ENCODE results near the gene CACNB2.
"Not testable (repeated sequence)": the region's sequence is repeated elsewhere in the genome, so short reads cannot be mapped to it uniquely, and the experiment has no call there.

The CACNB2 gene

DNA sequence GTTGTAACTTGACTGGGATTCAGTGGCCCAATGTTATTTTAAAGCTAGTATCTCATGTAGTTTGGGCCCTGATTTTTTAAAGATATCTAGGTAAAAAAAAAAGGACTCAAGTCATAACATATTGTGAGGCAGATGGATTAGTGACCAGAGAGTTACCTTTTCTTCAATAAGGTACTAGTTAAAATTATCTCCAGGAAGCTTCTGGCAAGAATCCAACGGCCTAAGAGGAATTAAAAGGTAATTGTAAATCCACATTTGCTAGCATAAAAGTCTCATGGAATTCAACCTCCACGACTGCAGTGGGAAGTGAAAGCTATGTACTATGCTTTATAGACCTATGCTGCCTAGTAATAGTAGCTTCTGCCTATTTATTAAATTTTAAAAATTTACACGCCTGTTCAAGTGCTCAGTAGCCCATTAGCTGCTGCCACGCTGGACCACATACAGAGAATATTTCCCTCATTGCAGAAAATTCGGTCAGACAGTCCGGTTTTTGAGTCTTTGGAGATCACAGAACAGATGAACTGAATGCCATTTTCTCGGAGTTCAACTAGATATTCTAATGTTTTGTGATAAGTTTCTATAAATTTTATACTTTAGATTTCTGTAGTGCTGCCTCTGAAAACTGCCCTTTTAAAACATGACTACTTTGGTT, 392.8 kb downstream of the CACNB2 start:
- DNase-seq, result no peak

DNA sequence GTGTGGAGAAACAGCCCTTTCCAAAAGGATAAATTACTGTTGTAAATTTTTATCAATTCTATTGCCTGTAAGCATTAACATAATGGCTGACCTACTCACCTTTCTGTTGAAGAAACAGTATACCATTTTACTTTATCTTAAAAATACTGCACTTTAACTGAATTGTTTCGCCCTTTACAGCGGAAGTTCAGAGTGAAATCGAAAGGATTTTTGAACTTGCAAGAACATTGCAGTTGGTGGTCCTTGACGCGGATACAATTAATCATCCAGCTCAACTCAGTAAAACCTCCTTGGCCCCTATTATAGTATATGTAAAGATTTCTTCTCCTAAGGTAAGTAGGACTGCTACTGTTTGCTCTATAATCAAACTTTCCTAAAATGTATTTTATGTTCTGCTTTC, 393.7 kb downstream of the CACNB2 start:
- no peak for DNase-seq

DNA sequence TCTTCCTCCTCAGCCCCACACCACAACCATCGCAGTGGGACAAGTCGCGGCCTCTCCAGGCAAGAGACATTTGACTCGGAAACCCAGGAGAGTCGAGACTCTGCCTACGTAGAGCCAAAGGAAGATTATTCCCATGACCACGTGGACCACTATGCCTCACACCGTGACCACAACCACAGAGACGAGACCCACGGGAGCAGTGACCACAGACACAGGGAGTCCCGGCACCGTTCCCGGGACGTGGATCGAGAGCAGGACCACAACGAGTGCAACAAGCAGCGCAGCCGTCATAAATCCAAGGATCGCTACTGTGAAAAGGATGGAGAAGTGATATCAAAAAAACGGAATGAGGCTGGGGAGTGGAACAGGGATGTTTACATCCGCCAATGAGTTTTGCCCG, 399.1 kb downstream of the CACNB2 start:
- DNase-seq, result no peak

DNA sequence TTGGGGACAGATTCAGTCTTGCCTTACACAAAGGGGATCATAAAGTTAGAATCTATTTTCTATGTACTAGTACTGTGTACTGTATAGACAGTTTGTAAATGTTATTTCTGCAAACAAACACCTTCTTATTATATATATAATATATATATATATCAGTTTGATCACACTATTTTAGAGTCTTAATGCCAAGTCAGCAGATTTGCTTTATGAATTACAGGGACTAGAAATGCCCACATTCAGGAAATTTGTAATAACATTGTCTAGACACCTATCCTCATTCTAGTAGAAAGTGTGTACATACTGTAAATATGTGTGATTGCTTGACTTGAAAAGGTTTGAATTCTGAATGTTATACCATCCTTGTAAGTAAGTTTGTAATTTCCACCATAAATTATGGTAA, 400.0 kb downstream of the CACNB2 start:
- no peak for DNase-seq

DNA sequence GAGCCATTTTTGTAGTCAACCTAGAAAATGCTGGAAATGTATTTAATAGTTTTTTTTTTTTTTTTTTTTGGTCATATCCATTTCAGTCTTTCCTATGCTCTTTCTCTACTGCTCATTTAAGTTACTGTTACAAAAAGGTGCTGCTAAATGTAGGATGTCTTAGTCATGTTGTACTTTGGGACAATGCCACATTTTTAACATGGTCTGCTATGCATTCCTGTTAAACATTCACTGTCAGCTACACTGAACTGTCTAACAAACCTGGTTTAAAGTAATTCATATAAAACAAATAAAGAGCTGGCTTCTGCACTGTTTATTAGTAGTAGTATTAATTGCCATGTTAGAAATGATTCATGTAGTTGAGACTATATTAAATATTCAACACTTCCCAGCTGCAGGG, 402.6 kb downstream of the CACNB2 start:
- DNase-seq, result no peak

DNA sequence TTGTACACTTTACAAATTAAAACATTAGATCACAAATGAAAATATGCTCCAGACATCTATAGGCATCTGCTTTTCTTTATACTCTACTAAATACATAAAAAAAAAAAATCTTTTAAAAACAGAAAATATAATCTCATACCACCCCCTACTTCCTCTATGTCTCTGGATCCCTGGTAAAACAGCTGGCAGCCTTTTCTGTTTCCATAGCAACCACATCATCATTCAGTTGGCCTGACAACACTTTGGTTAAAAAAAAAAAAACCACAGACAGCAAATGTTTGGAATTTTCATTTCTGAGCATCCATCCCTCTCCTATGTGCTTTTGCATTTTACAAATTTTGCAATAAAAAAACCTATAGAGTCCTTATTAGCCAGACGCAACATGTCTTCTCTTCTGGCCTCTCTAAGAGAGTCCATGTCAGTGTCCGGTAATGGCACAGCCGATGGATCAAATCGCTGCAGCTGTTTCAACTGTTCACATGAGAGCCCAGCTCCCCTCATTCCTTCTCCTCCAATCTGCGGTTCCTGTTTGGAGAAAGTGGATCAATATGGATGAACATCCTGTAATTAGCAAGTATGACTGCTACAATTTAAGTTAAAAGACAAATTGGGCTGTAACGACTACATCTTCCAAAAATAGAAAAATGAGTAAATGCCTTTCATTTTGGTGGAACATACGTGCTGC, 405.5 kb downstream of the CACNB2 start:
- no peak for DNase-seq

DNA sequence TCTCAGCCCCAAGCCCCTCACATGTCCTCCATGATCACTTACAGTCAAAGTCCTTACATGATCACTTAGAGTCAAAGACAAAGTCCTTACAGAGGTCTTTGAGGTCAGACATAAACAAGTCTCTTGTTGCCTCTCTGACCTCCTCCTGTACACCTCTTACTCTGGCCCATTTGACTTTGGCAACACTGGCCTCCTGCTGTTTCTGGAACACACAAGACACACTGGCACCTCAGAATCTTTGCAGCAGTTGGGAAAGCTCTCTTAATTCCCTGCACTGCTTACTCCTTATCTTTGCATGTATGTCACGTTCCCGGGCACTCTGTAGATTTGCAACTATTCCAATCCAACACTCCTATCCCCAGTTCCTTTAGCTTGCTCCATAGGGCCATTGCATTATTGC, 408.9 kb downstream of the CACNB2 start:
- DNase-seq, result no peak

DNA sequence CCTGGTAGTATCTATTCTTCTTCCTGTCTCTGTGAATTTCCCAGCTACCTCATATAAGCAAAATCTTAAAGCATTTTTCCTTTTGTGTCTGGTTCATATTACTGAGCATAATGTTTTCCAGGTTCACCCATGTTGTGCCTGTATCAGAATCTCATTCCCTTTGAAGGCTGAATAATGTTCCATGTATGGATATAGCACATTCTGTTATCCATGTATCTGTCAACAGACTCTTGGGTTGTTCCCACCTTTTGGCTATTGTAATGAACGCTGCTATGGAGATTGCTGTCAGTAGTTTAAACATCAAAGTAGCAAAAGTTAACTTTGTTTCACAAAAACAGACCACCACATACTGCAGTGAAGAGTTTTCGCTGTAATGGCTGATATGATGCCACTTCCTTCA, 411.2 kb downstream of the CACNB2 start:
- no peak for DNase-seq

DNA sequence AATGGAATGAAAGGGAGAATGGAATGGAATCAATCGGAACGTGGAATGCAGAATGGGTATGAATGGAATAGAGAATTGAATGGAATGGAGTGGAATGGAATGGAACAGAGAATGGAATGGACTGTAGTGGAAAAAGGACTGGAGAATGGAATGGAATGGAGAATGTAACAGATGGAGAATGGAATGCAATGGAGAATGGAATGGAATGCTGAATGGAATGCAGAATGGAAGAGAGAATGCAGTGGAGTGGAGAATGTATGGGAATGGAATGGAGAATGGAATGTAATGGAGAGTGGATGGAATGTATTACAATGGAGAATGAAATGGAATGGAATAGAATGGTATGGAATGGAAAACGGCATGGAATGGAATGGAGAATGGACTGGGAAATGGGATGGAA, 414.3 kb downstream of the CACNB2 start:
- no peak for DNase-seq

DNA sequence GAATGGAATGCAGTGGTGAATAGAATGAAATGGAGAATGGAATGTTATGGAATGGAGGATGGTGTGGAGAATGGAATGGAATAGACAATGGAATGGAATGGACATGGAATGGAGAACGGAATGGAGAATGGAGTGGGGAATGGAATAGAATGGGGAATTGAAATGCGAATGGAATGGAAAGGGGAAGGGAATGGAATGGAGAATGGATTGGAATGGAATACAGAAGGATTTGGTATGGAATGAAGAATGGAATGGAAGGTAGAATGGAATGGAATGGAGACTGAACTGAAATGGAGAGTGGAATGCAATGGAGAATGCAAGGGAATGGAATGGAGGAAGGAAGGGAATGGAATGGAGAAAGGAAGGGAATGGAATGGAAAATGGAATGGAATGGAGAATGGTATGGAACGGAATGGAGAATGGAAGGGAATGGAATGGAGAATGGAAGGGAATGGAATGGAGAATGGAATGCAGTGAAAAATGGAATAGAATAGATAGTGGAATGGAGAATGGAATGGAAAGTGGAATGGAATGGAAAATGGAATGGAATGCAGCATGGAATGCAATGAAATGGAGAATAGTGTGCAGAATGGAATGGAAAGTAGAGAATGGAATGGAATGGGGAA, 416.4 kb downstream of the CACNB2 start:
- DNase-seq, result no peak

DNA sequence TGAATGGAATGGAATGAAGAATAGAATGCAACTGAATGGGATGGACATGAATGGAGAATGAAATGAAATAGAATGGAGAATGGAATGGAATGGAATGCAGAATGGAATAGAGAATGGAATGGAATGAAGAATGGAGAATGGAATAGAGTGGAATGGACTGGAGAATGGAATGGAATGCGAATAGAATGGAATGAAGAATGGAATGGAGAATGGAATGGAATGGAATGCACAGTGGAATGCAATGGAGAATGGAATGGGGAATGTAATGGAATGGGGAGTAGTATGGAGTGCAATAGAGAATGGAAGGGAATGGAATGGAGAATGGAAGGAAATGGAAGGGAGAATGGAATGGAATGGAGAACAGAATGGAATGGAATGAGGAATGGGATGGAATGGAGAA, 417.7 kb downstream of the CACNB2 start:
- no peak for DNase-seq

DNA sequence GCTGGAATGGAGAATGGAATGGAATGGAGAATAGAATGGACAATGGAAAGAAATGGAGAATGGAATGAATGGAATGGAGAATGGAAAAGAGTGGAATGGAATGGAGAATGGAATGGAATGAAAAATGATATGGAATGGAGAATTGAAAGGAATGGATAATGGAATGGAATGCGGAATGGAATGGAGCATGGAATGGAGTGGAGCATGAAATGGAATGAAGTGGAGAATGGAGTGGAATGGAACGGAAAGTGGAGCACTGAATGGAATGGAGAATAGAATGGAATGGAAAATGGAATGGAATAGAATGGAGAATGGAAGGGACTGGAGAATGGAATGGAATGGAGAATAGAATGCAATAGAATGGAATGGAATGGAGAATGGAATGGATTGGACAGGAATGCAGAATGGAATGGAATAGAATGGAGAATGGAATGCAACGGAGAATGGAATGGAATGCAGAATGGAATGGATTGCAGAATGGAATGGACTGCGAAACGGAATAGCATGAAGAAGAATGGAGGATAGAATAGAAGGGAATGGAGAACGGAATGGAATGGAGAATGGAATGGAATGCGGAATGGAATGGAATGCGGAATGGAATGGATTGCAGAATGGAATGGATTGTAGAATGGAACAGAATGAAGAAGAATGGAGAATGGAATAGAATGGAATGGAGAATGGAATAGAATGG, 421.8 kb downstream of the CACNB2 start:
- no peak for DNase-seq

DNA sequence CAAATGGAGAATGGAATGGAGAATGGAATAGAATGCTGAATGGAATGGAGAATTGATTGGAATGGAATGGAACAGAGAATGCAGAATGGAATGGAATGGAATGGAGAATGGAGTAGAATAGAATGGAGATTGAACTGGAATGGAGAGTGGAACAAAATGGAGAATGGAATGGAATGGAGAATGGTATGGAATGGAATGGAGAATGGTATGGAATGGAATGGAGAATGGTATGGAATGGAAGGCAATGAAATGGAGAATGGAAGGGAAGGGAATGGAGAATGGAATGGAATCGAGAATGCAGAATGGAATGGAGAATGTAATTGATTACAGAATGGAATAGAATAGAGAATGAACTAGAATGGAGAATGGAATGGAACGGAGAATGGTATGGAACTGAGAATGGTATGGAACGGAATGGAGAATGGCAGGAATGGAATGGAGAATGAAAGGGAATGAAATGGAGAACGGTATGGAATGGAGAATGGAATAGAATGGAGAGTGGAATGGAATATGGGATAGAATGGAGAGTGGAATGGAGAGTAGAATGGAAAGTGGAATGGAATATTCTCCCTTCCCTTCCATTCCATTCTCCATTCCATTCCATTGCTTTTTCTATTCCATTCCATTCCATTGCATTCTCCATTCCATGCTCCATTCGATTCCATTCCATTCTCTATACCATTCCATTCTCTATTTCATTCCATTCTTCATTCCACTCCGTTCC, 422.9 kb downstream of the CACNB2 start:
- DNase-seq, result no peak

DNA sequence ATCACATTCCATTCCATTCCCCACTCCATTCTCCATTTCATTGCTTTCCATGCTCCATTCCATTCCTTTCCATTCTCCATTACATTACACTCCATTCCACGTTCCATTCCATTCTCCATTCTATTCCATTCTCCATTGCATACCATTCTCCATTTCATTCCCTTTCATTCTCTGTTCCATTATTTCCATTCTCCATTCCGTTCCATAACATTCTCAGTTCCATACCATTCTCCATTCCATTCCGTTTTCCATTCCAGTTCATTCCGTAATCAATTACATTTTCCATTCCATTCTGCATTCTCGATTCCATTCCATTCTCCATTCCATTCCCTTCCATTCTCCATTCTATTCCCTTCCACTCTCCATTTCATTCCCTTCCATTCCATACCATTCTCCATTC, 424.8 kb downstream of the CACNB2 start:
- DNase-seq, result no peak

DNA sequence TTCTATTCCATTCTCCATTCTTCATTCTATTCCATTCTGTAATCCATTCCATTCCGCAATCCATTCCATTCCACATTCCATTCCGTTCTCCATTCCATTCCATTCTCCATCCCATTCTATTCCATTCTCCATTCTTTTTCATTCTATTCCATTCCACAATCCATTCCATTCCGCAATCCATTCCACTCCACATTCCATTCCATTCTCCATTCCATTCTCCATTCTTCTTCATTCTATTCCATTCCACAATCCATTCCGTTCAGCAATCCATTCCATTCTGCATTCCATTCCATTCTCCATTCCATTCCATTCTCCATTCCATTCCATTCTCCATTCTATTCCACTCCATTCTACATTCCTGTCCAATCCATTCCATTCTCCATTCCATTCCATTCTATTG, 426.0 kb downstream of the CACNB2 start:
- DNase-seq, result no peak

DNA sequence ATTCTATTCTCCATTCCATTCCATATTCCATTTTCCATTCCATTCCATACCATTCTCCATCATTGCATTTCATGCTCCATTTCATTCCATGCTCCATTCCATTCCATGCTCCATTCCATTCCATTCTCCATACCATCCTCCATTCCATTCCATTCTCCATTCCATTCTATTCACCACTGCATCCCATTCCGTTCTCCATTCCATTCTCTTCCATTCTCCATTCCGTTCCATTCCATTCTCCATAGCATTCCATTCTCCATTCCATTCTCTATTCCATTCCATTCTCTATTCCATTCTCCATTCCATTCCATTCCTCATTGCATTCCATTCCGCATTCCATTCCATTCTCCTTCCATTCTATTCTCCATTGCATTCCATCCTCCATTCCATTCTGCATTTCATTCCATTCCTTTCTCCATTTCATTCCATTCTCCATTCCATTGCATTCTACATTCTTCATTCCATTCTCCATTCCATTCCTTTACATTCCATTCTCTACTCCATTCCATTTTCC, 427.2 kb downstream of the CACNB2 start:
- no peak for DNase-seq

DNA sequence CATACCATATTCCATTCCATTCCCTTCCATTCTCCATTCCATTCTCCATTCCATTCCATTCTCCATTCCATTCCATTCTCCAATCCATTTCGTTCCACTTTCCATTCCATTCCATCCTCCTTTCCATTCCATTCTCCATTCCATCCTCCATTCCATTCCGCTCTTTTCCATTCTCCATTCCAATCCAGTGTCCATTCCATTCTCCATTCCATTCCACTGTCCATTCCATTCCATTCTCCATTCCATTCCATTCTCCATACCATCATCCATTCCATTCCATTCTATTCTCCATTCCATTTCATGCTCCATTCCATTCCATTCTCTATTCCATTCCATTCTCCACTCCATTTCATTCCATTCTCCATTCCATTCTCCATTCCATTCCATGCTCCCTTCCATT, 430.2 kb downstream of the CACNB2 start:
- DNase-seq, result not testable (repeated sequence)

DNA sequence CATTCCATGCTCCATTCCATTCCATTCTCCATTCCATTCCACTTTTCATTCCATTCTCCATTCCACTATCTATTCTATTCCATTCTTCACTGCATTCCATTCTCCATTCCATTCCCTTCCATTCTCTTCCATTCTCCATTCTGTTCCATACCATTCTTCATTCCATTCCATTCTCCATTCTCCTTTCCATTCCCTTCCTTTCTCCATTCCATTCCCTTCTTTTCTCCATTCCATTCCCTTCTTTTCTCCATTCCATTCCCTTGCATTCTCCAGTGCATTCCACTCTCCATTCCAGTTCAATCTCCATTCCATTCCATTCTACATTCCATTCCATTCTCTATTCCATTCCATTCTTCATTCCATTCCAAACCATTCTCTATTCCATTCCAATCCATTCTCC, 430.9 kb downstream of the CACNB2 start:
- DNase-seq, result no peak

DNA sequence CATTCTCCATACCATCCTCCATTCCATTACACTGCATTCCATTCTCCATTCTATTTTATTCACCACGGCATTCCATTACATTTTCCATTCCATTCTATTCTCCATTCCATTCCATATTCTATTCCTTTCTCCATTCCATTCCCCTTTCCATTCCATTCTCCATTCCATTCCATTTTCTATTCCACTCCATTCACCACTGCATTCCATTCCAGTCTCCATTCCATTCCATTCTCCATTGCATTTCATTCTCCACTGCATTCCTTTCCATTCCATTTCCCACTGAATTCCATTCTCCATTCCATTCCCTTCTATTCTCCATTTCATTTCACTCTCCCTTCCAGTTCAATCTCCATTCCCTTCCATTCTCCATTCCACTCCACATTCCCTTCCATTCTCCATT, 431.6 kb downstream of the CACNB2 start:
- DNase-seq, result no peak

DNA sequence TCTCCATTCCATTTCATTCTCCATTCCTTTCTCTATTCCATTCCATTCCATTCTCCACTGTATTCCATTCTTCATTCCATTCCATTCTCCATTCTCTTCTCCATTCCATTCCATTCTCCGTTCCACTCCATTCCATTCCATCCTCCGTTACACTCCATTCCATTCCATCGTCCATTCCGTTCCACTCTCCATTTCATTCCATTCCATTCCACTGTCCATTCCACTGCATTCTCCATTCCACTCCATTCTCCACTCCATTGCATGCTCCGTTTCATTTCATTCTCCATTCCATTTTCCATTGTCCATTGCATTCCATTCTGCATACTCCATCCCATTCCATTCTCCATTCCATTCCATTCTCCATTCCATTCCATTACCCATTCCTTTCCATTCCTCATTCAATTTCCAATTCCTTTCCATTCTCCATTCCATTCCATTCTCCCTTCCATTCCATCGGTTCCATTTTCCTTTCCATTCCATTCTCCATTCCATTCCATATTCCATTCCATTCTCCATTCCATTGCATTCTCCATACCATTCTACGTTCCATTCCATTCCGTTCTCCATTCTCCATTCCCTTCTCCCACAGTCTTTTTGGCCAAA, 432.8 kb downstream of the CACNB2 start:
- DNase-seq, result no peak

DNA sequence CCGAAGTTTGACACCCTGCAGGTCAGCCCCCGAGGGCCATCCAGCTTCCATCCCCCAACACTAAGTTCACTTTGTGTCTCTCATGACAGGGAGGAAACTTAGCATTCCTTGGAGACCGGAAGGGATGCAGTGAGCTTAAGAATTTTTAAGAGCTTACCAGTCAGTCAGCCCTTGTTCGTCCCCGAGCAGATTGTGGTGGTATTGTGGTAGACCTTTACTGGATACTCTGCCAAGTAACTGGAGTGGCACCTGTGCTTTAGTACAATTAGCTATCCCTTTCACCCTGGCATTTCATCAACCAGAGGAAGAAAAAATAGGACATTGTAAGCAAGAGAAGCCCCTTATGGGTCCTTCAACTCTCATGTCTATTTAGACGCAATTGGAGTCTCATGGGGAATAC, 436.4 kb downstream of the CACNB2 start:
- no peak for DNase-seq

DNA sequence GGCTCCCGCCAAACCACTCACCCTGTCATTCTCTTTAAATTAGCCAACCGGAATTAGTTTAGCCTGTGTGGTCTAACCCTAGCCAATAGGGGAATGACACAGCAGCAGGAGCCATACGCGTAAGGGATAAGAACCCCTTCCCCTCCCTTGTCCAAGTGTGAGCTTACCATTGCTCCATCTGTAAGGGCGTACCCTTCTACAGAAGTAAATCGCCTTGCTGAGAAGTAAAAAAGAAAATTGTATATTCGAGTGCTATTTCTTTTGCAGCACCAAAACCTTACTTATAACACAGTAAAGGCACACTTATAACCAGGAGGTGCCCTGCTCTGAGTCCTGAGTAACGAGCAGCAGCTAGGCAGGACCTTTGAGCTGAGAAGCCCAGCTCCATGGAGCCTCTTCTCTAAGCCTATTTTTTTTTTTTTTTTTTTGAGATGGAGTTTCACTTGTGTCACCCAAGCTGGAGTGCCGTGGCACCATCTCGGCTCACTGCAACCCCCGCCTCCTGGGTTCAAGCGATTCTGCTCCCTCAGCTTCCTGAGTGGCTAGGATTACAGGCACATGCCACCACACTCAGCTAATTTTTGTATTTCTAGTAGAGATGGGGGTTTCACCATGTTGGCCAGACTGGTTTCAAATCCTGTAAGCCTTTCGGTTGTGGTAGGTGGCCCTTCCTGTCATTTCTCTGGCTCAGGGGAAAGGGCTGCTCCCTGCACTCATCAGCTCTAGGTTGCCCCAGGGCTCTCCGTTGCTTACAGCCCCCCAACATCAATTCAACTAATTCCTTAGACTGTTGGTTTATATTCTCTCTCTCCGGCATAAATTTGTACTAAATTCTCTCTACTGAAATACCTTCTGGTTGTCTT, 437.8 kb downstream of the CACNB2 start:
- no peak for DNase-seq
